HG02642 (cell line): ENCODE data around the gene TJP1.
"Not testable (repeated sequence)": the region's sequence is repeated elsewhere in the genome, so short reads cannot be mapped to it uniquely, and the experiment has no call there.

Experiments used
- ATAC-seq: cut with Tn5 transposase; IDR thresholded peaks from one replicate; pipeline ENCODE4 v1.9.1; 2021; ENCODE audit warnings: mild to moderate bottlenecking; ENCODE audit not compliant: unreplicated experiment, poor library complexity

TJP1 gene

GRCh38 chr15:29802411-29802810, 19.9 kb downstream of the TJP1 start:
- ATAC-seq: no peak

- no peak for ATAC-seq
These were observed 21.5 kb downstream of the TJP1 start for GRCh38 chr15:29800491-29801366.

GRCh38 chr15:29799859-29800258, 22.4 kb downstream of the TJP1 start:
- ATAC-seq: no peak

GRCh38 chr15:29795610-29796009, 26.7 kb downstream of the TJP1 start:
- ATAC-seq: no peak

GRCh38 chr15:29792426-29793159, 29.7 kb downstream of the TJP1 start:
- ATAC-seq: no peak

- ATAC-seq: no peak
These were observed 31.7 kb downstream of the TJP1 start for GRCh38 chr15:29790607-29791006.

- ATAC-seq: no peak
These were observed 32.4 kb downstream of the TJP1 start for GRCh38 chr15:29789871-29790270.

- ATAC-seq: no peak
These were observed 33.7 kb downstream of the TJP1 start for GRCh38 chr15:29788433-29789034.

GRCh38 chr15:29787767-29788166, 34.5 kb downstream of the TJP1 start:
- ATAC-seq: no peak

- no peak for ATAC-seq
These were observed 36.6 kb downstream of the TJP1 start for GRCh38 chr15:29785642-29786041.

GRCh38 chr15:29785136-29785535, 37.1 kb downstream of the TJP1 start:
- ATAC-seq: no peak

GRCh38 chr15:29784413-29784812, 37.9 kb downstream of the TJP1 start:
- no peak for ATAC-seq

- ATAC-seq: not testable (repeated sequence)
These were observed 39.5 kb downstream of the TJP1 start for GRCh38 chr15:29782816-29783215.

GRCh38 chr15:29778382-29778781, 43.9 kb downstream of the TJP1 start:
- no peak for ATAC-seq

- ATAC-seq: no peak
These were observed 45.4 kb downstream of the TJP1 start for GRCh38 chr15:29776859-29777258.

- no peak for ATAC-seq
These were observed 47.4 kb downstream of the TJP1 start for GRCh38 chr15:29774900-29775299.

- ATAC-seq: no peak
These were observed 48.5 kb downstream of the TJP1 start for GRCh38 chr15:29773816-29774215.

GRCh38 chr15:29773000-29773399, 49.3 kb downstream of the TJP1 start:
- no peak for ATAC-seq

GRCh38 chr15:29770796-29771195, 51.5 kb downstream of the TJP1 start:
- no peak for ATAC-seq

- ATAC-seq: no peak
These were observed 56.3 kb downstream of the TJP1 start for GRCh38 chr15:29765898-29766527.
